ENCODE results near the gene SCGB1D1.

The SCGB1D1 gene

GRCh38 chr11:62237499-62237898, 47.5 kb downstream of the SCGB1D1 start:
- DNase-seq, result no peak

DNA sequence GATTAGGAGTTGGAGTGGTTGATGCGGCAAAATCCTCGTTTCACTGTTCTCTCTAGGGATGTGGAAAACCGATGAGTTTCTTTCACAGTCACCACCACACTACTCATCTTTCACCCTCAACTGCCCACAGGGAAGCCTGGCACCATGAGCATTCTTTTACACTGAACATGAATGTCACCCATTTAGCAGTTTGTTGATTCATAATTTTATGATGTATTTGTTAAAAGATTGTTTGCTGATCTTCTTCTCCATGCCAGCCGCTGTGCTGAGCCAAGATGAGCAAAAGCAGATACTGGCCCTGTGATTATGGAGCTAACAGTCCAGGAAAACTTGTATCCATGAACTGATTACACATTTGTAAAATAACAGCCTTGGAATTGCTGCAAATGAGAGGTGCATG, 48.1 kb downstream of the SCGB1D1 start:
- DNase-seq, result no peak

- DNase-seq, result no peak
Observed at GRCh38 chr11:62241095-62241494, 51.1 kb downstream of the SCGB1D1 start.

GRCh38 chr11:62242021-62242420, 52.0 kb downstream of the SCGB1D1 start, which contains the start of gene SCGB1D2:
TSS of gene SCGB1D2 (plus strand) at chr11:62242239. CDS start at chr11:62242308, 69 bp downstream.
- no peak for DNase-seq

Data from stimulated activated CD4-positive, alpha-beta T cell treated with anti-CD3 and anti-CD28 coated beads, Interleukin-2, amount 100 ng/mL, for 48 hours (primary cell).